Astrocyte (in vitro differentiated cells and primary cell): ENCODE data around the gene N4BP2L1.

Experiments
- EZH2 ChIP-seq: IDR thresholded peaks from 2 replicates; pipeline ENCODE4 v1.6.1; 2012; ENCODE audit warnings: mild to moderate bottlenecking, low read length, inconsistent platforms; ENCODE audit not compliant: insufficient read depth
- TF ChIP-seq, protein P1 (sequence below): IDR thresholded peaks from 2 replicates; pipeline ENCODE4 v1.5.1; 2011; ENCODE audit warnings: low read depth, mild to moderate bottlenecking, inconsistent platforms, low read length, moderate library complexity; ENCODE audit not compliant: insufficient read depth

DNA sequence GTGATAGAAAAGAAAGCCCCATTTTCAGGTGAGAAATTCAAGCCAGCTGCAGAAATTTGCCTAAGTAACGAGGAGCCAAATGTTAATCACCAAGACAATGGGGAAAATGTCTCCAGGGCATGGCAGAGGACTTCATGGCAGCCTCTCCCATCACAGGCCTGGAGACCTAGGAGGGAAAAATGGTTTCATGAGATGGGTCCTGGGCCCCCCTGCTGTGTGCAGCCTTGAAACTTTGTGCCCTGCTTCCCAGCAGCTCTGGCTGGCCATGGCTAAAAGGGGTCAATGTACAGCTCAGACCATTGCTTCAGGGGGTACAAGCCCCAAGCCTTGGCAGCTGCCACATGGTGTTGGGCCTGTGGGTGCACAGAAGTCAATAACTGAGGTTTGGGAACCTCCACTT is 9.9 kb downstream of the N4BP2L1 start:
- TF ChIP-seq, protein P1, sequence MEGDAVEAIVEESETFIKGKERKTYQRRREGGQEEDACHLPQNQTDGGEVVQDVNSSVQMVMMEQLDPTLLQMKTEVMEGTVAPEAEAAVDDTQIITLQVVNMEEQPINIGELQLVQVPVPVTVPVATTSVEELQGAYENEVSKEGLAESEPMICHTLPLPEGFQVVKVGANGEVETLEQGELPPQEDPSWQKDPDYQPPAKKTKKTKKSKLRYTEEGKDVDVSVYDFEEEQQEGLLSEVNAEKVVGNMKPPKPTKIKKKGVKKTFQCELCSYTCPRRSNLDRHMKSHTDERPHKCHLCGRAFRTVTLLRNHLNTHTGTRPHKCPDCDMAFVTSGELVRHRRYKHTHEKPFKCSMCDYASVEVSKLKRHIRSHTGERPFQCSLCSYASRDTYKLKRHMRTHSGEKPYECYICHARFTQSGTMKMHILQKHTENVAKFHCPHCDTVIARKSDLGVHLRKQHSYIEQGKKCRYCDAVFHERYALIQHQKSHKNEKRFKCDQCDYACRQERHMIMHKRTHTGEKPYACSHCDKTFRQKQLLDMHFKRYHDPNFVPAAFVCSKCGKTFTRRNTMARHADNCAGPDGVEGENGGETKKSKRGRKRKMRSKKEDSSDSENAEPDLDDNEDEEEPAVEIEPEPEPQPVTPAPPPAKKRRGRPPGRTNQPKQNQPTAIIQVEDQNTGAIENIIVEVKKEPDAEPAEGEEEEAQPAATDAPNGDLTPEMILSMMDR = no peak
- TF ChIP-seq EZH2 = no peak
